ENCODE results near the gene FAM120A.

The FAM120A gene

DNA sequence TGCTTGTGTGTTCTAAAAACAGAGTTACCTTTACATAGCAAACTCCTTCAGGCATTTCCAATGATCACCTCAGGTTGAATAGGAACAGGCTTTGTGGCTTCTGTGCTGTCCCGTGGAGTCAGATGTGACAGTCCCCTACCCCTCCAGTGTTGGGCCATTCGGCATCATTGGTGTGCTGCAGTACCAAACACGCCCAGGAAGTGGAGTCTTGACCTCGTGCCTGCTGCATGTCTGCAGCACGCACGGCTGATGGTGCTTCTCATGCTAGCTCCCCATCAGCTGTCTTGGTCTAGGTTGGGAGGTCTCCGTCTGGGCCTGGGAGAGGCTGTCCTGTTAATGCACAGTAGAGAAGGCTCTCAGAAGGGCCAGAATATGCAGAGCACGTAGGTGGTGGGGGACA lies 82.4 kb downstream of the FAM120A start:
- Histone ChIP-seq H2BK5ac (ENCODE audit: low read depth, low read length, poor library complexity, severe bottlenecking) (no peak overlapping the region), H2BK15ac (ENCODE audit: low read depth, poor library complexity, severe bottlenecking) (no peak overlapping the region), H3K4me2 (ENCODE audit: low read length, poor library complexity, severe bottlenecking) (no peak overlapping the region), H3K4me1 (ENCODE audit: control insufficient read depth, insufficient read depth, low read depth, low read length) (peaks cover 7% of the 10 kb centered on the region), H3K4me3 (ENCODE audit: insufficient read depth in 1 of 2, low read depth in 1 of 2, low read length in 2 of 2) (no peak overlapping the region), H2AK5ac (ENCODE audit: low read length, severe bottlenecking) (no peak overlapping the region), H3K36me3 (ENCODE audit: control insufficient read depth in 1 of 2, insufficient read depth in 2 of 2, low read depth in 1 of 2, low read length in 2 of 2) (peaks cover 26 to 94% of the 10 kb centered on the region in 2 experiments), H4K8ac (ENCODE audit: low read length) (peak overlapping the region; percentile 35), H3K79me1 (replicated peaks; ENCODE audit: low read length, poor library complexity, severe bottlenecking) (peaks cover 31% of the 10 kb centered on the region), H3K4ac (ENCODE audit: low read depth in 1 of 2, low read length in 2 of 2) (no peak overlapping the region), H3K18ac (ENCODE audit: low read depth in 1 of 2, low read length in 2 of 2) (no peak overlapping the region), H2AFZ (ENCODE audit: low read depth, low read length) (no peak overlapping the region), H3K9ac (ENCODE audit: low read length) (no peak overlapping the region), H3K9me3 (ENCODE audit: control insufficient read depth, low read length) (no peaks in the 10 kb centered on the region), H3K27me3 (ENCODE audit: control insufficient read depth in 1 of 2, insufficient read depth in 1 of 2, low read length in 2 of 2) (no peaks in the 10 kb centered on the region), H3K14ac (ENCODE audit: low read length in 2 of 2) (no peak overlapping the region), H3K23ac (ENCODE audit: low read length in 2 of 2) (no peak overlapping the region), H2BK120ac (ENCODE audit: low read depth, low read length) (no peak overlapping the region), H3K27ac (ENCODE audit: low read length, poor library complexity, severe bottlenecking) (no peak overlapping the region), H2BK12ac (ENCODE audit: low read length in 2 of 2) (no peak overlapping the region), H4K91ac (ENCODE audit: low read length) (no peak overlapping the region)
- 87% methylated on average over 8 of the region's 8 CpGs for WGBS
- no peak for DNase-seq

GRCh38 chr9:93536167-93536566 lies 84.7 kb downstream of the FAM120A start:
- H3K27me3 ChIP-seq (ENCODE audit: control insufficient read depth in 1 of 2, insufficient read depth in 1 of 2, low read length in 2 of 2) = no peaks in the 10 kb centered on the region
- no peak overlapping the region for H3K18ac ChIP-seq (ENCODE audit: low read depth in 1 of 2, low read length in 2 of 2)
- no peak overlapping the region for H3K23ac ChIP-seq (ENCODE audit: low read length in 2 of 2)
- H2BK120ac ChIP-seq (ENCODE audit: low read depth, low read length) = no peak overlapping the region
- H3K9ac ChIP-seq (ENCODE audit: low read length) = no peak overlapping the region
- H3K4me2 ChIP-seq (ENCODE audit: low read length, poor library complexity, severe bottlenecking) = no peak overlapping the region
- H2BK15ac ChIP-seq (ENCODE audit: low read depth, poor library complexity, severe bottlenecking) = no peak overlapping the region
- no peak overlapping the region for H4K8ac ChIP-seq (ENCODE audit: low read length)
- no peak overlapping the region for H2BK5ac ChIP-seq (ENCODE audit: low read depth, low read length, poor library complexity, severe bottlenecking)
- H2BK12ac ChIP-seq (ENCODE audit: low read length in 2 of 2) = no peak overlapping the region
- no peak overlapping the region for H3K27ac ChIP-seq (ENCODE audit: low read length, poor library complexity, severe bottlenecking)
- WGBS = 95% methylated on average over 3 of the region's 4 CpGs
- no peaks in the 10 kb centered on the region for H3K9me3 ChIP-seq (ENCODE audit: control insufficient read depth, low read length)
- no peak for DNase-seq
- H2AK5ac ChIP-seq (ENCODE audit: low read length, severe bottlenecking) = no peak overlapping the region
- H2AFZ ChIP-seq (ENCODE audit: low read depth, low read length) = no peak overlapping the region
- no peak overlapping the region for H3K14ac ChIP-seq (ENCODE audit: low read length in 2 of 2)
- peaks cover 8% of the 10 kb centered on the region for H3K4me1 ChIP-seq (ENCODE audit: control insufficient read depth, insufficient read depth, low read depth, low read length)
- peaks cover 38% of the 10 kb centered on the region for H3K79me1 ChIP-seq (replicated peaks; ENCODE audit: low read length, poor library complexity, severe bottlenecking)
- H3K36me3 ChIP-seq (ENCODE audit: control insufficient read depth in 1 of 2, insufficient read depth in 2 of 2, low read depth in 1 of 2, low read length in 2 of 2) = peaks cover 29 to 90% of the 10 kb centered on the region in 2 experiments
- no peak overlapping the region for H3K4me3 ChIP-seq (ENCODE audit: insufficient read depth in 1 of 2, low read depth in 1 of 2, low read length in 2 of 2)
- H4K91ac ChIP-seq (ENCODE audit: low read length) = no peak overlapping the region
- H3K4ac ChIP-seq (ENCODE audit: low read depth in 1 of 2, low read length in 2 of 2) = no peak overlapping the region

DNA sequence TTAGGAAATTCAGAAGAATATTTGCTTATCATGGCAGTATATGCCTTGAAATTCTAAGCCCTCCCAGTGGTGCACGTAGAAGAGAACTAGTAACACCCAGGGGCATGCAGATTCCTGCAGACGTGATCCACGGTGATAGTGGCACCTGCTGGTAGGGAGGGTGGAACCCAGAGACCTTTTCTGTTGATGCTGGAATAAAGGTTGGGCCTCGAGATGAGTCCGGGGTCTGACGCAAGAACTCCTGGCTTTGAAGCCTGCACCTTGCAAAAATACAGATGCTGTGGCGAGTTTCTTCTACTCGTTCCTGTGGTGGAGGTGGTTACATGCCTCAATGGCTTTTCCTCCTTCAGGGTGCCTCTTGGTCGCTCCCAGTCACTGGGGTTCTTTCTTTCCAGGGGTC lies 85.4 kb downstream of the FAM120A start:
- H3K18ac ChIP-seq (ENCODE audit: low read depth in 1 of 2, low read length in 2 of 2) = no peak overlapping the region
- H3K79me1 ChIP-seq (replicated peaks; ENCODE audit: low read length, poor library complexity, severe bottlenecking) = peaks cover 39% of the 10 kb centered on the region
- DNase-seq = no peak
- no peak overlapping the region for H3K27ac ChIP-seq (ENCODE audit: low read length, poor library complexity, severe bottlenecking)
- H3K9ac ChIP-seq (ENCODE audit: low read length) = no peak overlapping the region
- H3K4me3 ChIP-seq (ENCODE audit: insufficient read depth in 1 of 2, low read depth in 1 of 2, low read length in 2 of 2) = no peak overlapping the region
- no peak overlapping the region for H2BK5ac ChIP-seq (ENCODE audit: low read depth, low read length, poor library complexity, severe bottlenecking)
- H3K27me3 ChIP-seq (ENCODE audit: control insufficient read depth in 1 of 2, insufficient read depth in 1 of 2, low read length in 2 of 2) = no peaks in the 10 kb centered on the region
- H3K23ac ChIP-seq (ENCODE audit: low read length in 2 of 2) = no peak overlapping the region
- no peak overlapping the region for H2BK15ac ChIP-seq (ENCODE audit: low read depth, poor library complexity, severe bottlenecking)
- no peak overlapping the region for H2AK5ac ChIP-seq (ENCODE audit: low read length, severe bottlenecking)
- no peaks in the 10 kb centered on the region for H3K9me3 ChIP-seq (ENCODE audit: control insufficient read depth, low read length)
- no peak overlapping the region for H4K91ac ChIP-seq (ENCODE audit: low read length)
- peaks cover 9% of the 10 kb centered on the region for H3K4me1 ChIP-seq (ENCODE audit: control insufficient read depth, insufficient read depth, low read depth, low read length)
- no peak overlapping the region for H3K4ac ChIP-seq (ENCODE audit: low read depth in 1 of 2, low read length in 2 of 2)
- no peak overlapping the region for H4K8ac ChIP-seq (ENCODE audit: low read length)
- no peak overlapping the region for H2BK12ac ChIP-seq (ENCODE audit: low read length in 2 of 2)
- peaks cover 27 to 90% of the 10 kb centered on the region in 2 experiments for H3K36me3 ChIP-seq (ENCODE audit: control insufficient read depth in 1 of 2, insufficient read depth in 2 of 2, low read depth in 1 of 2, low read length in 2 of 2)
- H2AFZ ChIP-seq (ENCODE audit: low read depth, low read length) = no peak overlapping the region
- H3K4me2 ChIP-seq (ENCODE audit: low read length, poor library complexity, severe bottlenecking) = no peak overlapping the region
- 97% methylated on average over 9 of the region's 9 CpGs for WGBS
- no peak overlapping the region for H3K14ac ChIP-seq (ENCODE audit: low read length in 2 of 2)
- H2BK120ac ChIP-seq (ENCODE audit: low read depth, low read length) = no peak overlapping the region

GRCh38 chr9:93540305-93540704 lies 88.8 kb downstream of the FAM120A start:
- H2AFZ ChIP-seq (ENCODE audit: low read depth, low read length) = no peak overlapping the region
- H2BK120ac ChIP-seq (ENCODE audit: low read depth, low read length) = no peak overlapping the region
- no peak overlapping the region for H4K91ac ChIP-seq (ENCODE audit: low read length)
- H2AK5ac ChIP-seq (ENCODE audit: low read length, severe bottlenecking) = no peak overlapping the region
- H3K4me2 ChIP-seq (ENCODE audit: low read length, poor library complexity, severe bottlenecking) = no peak overlapping the region
- no peak overlapping the region for H2BK15ac ChIP-seq (ENCODE audit: low read depth, poor library complexity, severe bottlenecking)
- H3K9ac ChIP-seq (ENCODE audit: low read length) = no peak overlapping the region
- H3K4me3 ChIP-seq (ENCODE audit: insufficient read depth in 1 of 2, low read depth in 1 of 2, low read length in 2 of 2) = peak overlapping the region in 1 of 2 experiments; percentile 7
- H3K4me1 ChIP-seq (ENCODE audit: control insufficient read depth, insufficient read depth, low read depth, low read length) = peaks cover 12% of the 10 kb centered on the region
- no peak overlapping the region for H3K18ac ChIP-seq (ENCODE audit: low read depth in 1 of 2, low read length in 2 of 2)
- no peaks in the 10 kb centered on the region for H3K9me3 ChIP-seq (ENCODE audit: control insufficient read depth, low read length)
- no peak overlapping the region for H3K27ac ChIP-seq (ENCODE audit: low read length, poor library complexity, severe bottlenecking)
- H4K8ac ChIP-seq (ENCODE audit: low read length) = no peak overlapping the region
- DNase-seq = no peak
- 98% methylated on average over 8 of the region's 8 CpGs for WGBS
- no peak overlapping the region for H2BK5ac ChIP-seq (ENCODE audit: low read depth, low read length, poor library complexity, severe bottlenecking)
- H3K14ac ChIP-seq (ENCODE audit: low read length in 2 of 2) = peak overlapping the region in 1 of 2 experiments; percentile 28
- no peak overlapping the region for H3K4ac ChIP-seq (ENCODE audit: low read depth in 1 of 2, low read length in 2 of 2)
- peaks cover 34% of the 10 kb centered on the region for H3K79me1 ChIP-seq (replicated peaks; ENCODE audit: low read length, poor library complexity, severe bottlenecking)
- H3K27me3 ChIP-seq (ENCODE audit: control insufficient read depth in 1 of 2, insufficient read depth in 1 of 2, low read length in 2 of 2) = no peaks in the 10 kb centered on the region
- H3K23ac ChIP-seq (ENCODE audit: low read length in 2 of 2) = no peak overlapping the region
- no peak overlapping the region for H2BK12ac ChIP-seq (ENCODE audit: low read length in 2 of 2)
- peaks cover 28 to 91% of the 10 kb centered on the region in 2 experiments for H3K36me3 ChIP-seq (ENCODE audit: control insufficient read depth in 1 of 2, insufficient read depth in 2 of 2, low read depth in 1 of 2, low read length in 2 of 2)
